Right lobe of liver (tissue), 4 donors: Measurements from ENCODE around the gene MOB3B.

ENCODE experiments used
- POLR2A ChIP-seq: fragments of 450-650 bp; IDR thresholded peaks from one replicate; pipeline ENCODE4 v1.6.1; 2017; ENCODE audit warnings: antibody characterized with exemption, mild to moderate bottlenecking
- TF ChIP-seq, protein P1 (sequence below), 4 donors: fragments of 200-600 bp in 3 of 4; fragments of 450-650 bp in 1 of 4; IDR thresholded peaks; one replicate each; pipeline versions ENCODE4 v1.5.1 to v1.8.0; 2016 to 2022; ENCODE audit warnings: antibody characterized with exemption in 4 of 4, mild to moderate bottlenecking in 2 of 4
- donor health status: DM: no; HTN: no; CAD: no.
- donor health status: DM: no; HTN: no; CAD: no.
- donor health status: DM: no; HTN: yes; CAD: no.

DNA sequence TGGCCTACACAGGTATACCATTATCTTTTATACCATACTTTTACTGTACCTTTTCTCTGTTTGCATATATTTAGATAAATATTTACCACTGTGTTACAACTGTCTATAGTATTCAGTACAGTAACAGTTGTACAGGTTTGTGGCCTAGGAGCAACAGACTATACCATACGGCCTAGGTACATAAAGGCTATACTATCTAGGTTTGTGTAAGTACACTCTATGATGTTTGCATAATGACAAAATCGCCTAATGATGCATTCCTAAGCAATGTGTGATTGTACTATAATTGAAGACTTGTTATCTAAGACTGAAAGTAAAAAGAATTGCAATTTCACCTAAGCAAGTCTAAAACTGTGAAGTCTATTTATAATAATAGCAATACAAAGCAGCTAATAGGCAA is 39.8 kb upstream of the MOB3B start:
- TF ChIP-seq, protein P1, sequence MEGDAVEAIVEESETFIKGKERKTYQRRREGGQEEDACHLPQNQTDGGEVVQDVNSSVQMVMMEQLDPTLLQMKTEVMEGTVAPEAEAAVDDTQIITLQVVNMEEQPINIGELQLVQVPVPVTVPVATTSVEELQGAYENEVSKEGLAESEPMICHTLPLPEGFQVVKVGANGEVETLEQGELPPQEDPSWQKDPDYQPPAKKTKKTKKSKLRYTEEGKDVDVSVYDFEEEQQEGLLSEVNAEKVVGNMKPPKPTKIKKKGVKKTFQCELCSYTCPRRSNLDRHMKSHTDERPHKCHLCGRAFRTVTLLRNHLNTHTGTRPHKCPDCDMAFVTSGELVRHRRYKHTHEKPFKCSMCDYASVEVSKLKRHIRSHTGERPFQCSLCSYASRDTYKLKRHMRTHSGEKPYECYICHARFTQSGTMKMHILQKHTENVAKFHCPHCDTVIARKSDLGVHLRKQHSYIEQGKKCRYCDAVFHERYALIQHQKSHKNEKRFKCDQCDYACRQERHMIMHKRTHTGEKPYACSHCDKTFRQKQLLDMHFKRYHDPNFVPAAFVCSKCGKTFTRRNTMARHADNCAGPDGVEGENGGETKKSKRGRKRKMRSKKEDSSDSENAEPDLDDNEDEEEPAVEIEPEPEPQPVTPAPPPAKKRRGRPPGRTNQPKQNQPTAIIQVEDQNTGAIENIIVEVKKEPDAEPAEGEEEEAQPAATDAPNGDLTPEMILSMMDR (IDR thresholded peaks at IDR 0.05), result no peak
- TF ChIP-seq POLR2A, result no peak
